ENCODE measurements around the gene FRMD4A.

The FRMD4A gene

GRCh38 chr10:13707156-13707881 lies 623.4 kb downstream of the FRMD4A start:
- no peak for DNase-seq

DNA sequence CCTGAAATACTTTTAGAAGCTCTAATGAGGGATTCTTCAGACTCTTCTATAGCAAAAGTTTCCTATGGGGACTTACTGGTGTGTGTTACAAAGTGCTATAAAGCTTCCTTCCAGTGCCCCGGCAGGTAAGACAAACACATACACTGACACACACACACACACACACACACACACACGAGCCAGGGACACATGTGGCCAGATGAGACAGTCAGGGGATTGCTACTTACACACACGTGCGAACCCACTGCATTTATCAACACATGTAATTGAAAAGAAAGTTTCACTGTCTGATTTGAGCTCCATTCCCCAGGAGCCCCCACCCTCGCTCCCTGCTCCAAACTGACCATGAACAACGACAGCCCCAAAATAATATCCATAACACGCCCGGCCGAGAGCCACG lies 624.1 kb downstream of the FRMD4A start:
- no peak for DNase-seq

GRCh38 chr10:13706175-13706574 lies 624.5 kb downstream of the FRMD4A start:
- no peak for DNase-seq

- no peak for DNase-seq
These were observed 625.1 kb downstream of the FRMD4A start for GRCh38 chr10:13705526-13706174.

DNA sequence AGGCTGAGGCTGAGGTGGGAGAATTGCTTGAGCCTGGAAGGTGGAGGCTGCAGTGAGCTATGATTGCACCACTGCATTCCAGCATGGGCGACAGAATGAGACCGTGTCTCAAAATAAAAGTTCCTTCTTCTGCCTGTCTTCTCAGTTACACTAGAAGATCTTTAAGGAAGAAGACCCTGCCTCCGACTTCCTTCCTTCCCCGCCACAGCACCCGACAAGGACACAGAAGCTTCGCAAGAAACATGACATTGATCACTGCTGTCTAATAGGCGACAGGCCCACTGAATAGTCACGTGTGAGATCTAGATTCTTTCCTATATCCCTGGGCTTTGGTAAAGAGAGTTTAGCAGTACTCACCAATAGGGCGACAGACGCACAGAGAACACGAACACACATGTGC lies 625.8 kb downstream of the FRMD4A start:
- DNase-seq = no peak

- DNase-seq = no peak
These were observed 626.7 kb downstream of the FRMD4A start for GRCh38 chr10:13703997-13704536.

DNA sequence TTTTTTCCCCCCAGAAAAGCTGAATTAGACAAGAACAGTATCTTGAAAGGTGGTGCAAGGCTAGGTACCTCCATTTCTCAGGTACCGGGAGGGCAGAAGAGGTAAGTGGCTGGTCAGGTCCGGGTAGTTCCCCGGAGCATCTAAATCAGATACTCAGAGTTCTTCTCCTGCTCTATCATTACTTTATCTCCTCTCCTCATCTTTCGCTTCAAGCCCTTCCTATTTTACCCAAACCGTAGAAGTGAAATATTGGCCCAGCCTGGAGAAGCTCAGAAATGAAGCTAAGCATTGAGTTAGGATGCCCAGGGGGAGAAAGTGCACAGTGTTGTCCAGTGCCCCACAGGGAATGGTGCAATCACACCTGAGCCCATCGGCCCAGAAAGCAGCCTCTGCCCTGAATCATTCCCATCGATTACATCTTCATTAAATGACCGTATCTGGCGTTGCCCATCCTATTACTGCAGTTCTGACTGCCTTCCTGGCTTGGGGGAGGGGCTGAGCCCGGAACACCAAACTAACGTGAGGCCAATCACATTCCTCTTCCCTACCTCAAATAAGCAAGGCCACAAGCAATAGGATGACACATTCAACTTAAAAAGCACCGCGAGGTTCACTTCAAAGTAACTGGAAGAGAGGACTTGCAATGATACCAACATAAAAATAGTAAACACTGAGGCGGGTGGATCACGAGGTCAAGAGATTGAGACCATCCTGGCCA lies 627.5 kb downstream of the FRMD4A start:
- DNase-seq = no peak

DNA sequence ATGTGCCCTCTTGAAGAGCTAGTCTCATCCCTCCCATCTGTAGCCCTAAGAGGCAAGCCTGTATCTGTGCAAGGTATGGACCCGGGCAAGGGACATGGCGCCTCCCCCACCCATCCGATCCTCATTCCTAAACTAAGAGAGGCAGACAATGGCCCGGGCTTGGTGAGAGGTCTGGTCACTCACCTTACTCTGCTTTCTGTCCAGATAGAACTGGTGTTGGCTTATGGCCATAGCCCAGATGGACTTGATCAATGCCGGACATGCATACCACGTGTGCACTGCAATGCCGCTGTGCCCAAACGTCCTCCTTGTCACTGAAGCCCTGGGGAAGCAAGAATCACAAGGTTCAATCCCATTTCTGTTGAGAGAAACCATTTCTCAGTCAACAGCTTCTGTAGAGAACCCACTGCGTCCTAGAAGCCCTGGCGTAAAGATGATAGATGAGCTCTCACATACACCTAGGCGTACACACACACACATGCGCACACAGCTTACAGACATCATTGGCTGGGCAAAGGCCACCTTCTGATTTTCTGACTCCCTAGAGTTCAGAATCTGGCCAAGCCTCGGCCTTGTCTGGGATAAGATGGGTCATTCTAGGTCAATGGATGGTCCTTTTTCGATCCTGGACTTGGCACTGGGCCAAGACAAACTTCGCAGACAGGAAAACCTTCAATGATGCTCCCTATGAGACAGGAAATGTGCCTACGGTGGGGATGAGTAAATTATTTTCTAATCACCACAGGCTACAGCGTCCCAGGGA lies 629.4 kb downstream of the FRMD4A start:
- DNase-seq = no peak

DNA sequence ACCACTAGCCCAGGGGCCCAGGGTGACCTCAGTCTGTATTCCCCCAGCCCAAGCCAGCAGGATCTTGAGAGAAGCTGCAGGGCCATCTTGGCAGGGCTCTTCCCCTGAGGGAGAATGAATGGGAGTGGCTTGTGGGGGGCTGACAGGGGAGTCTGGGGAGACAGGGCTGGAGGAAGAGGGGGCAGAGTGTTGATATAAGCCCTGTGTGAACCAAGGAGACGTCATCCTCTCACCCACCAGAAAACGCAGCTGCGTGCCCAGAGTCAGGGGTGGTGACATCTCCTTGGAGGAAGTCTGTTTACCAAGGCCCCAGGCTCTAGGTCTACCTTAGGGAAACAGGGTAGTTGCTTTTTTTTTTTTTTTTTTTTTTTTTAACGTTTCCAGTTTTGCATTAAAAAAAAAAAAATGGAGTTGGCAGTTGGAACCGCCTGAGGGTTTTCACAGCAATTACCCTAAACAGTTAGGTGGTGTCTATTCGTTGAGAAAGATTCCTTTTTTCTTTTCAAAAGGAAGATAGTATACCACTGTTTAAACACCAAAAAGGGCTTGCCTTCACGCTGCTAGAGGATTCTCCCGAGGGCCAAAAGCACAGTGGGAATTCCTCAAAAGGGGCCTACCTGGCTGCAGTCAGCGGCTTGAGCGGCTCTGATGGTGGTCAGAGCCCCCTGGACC lies 630.1 kb downstream of the FRMD4A start:
- DNase-seq = no peak

GRCh38 chr10:13699216-13699615 lies 631.5 kb downstream of the FRMD4A start:
- no peak for DNase-seq

- DNase-seq = no peak
These were observed 632.5 kb downstream of the FRMD4A start for GRCh38 chr10:13698217-13698616.

GRCh38 chr10:13696071-13696470 lies 634.7 kb downstream of the FRMD4A start:
- DNase-seq = no peak

DNA sequence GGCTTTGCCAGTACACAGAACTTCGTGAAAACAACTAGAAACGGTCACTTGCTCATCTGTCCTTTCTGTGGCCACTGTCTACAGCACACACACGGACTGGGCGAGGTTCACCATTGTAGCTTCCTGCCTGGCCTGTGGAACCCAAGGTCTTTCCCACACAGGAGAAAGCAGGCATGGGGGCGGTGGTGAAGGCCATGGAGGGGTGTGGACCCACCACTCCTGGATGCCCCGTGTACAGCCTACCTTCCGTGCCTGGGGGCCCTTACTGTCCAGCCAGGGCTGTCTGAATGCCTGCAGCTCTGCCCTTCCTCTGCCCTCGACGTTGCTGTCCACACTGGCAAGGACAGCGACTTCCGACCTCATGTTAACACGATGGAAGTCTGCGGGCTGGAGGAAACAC lies 635.1 kb downstream of the FRMD4A start:
- no peak for DNase-seq

GRCh38 chr10:13693783-13694700 lies 636.7 kb downstream of the FRMD4A start:
- no peak for DNase-seq

DNA sequence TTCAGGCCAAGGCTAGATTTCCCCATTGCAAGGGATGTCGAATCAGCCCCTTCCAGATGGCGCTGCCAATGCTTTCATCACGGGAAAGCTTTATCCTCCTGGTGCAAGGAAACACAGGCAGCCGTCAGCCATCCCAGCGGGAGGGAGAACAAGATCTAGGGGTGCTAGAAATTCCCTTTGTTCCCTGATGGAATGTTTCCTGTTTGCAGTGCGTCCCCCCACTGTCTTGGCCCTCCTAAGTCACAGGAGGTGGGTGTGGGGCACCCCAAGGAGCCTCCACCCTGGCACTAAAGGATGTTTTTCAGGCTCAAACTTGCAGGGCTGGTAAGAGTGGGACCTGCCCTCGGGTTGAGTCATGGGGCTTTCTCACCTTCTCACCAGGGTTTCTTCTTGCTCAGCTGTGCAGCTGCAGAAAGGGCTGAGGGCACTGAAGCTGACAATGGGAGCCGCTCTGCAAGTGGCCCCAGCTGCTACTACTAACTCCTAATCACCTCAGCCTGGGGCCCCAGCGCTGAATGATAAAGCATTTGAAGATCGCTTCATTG lies 640.4 kb downstream of the FRMD4A start:
- DNase-seq = no peak

- no peak for DNase-seq
These were observed 644.4 kb downstream of the FRMD4A start for GRCh38 chr10:13686331-13686752.

DNA sequence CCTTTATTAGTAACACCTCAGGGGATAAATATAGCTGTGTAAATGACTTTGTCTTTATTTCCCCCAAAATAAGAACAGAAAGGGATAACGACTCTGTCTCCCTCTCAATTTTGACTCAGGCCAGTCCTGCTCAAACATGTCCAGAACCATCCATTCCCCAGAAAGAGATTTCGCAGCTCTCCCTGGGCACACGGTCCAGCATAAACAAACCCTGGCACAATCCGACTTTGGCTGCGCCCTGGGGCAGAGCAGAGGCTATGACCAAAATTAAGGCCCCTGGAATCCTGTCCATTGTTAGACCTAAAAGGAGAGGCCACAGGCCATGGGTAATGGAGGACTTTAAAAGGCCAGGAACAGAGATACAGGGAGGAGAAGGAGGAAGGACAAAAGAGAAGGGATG lies 644.8 kb downstream of the FRMD4A start:
- DNase-seq = no peak

DNA sequence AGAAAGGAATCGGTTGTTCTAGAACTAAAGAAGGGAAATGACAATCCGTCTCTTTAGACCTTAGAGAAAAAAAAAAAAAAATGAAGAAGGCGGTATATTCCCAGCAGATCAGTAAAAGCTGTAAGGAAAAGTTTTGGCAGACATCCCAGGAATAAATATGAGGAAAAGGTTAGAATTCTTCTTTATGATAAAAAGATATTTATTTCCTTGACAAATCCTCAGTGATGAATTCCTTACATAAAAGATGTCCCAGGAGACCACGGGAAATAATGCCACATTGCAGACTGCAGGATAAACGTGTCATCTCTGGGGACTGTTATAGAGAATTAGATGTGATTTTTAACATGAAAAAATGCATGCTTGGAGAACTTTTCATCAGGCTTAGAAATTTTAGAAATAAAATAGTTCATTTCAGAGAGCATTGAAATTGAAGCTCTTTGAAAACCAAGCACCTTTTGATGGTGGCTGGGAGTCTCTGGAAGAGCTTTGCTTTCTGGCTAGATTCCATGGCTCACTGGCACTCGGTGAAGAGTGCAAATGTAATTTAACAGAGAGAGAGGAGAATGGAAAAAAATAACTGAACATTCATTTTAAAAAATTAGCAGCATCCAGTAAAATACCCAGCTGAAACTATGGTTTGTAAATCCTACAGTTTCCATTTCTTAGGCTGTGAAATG lies 645.8 kb downstream of the FRMD4A start:
- no peak for DNase-seq

DNA sequence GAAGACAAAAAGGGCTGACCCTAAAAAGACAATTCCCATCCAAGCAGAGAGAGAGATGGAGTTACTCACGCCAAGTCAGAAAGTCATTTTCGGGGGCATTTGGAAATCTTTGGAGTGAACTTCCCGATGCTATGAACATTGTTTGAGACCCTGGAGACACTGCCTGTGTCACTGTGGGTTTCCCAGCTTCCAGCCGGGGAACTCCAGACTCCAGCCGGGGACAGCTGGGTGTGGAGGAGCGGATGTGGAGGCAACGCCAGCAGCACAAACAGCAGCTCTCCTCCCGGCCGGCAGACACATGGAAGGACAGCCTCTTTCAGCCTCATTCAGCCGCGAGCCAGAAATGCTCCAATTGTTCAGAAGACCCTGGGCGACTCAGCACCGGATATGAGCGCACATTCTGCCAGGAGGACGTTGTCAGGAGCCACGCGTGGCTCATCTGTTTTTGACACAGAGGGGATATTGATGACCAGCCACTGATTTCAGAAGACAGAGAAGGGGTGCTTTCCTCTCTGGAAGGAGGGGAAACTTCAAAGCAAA lies 646.4 kb downstream of the FRMD4A start:
- DNase-seq = no peak

GRCh38 chr10:13683017-13683416 lies 647.7 kb downstream of the FRMD4A start:
- DNase-seq = no peak

Measured in NCI-H526 (cell line).